DMS53 treated with DMSO at 0.1 percent for 48 hours (cell line): ENCODE measurements around the gene SLC30A10.
"Not testable (repeated sequence)": the region's sequence is repeated elsewhere in the genome, so short reads cannot be mapped to it uniquely, and the experiment has no call there.

ENCODE experiments used
- DNase-seq: peaks from one replicate; lab custom pipeline; 2025; ENCODE audit not compliant: unreplicated experiment; lab: John Stamatoyannopoulos, UW

Gene SLC30A10

DNA sequence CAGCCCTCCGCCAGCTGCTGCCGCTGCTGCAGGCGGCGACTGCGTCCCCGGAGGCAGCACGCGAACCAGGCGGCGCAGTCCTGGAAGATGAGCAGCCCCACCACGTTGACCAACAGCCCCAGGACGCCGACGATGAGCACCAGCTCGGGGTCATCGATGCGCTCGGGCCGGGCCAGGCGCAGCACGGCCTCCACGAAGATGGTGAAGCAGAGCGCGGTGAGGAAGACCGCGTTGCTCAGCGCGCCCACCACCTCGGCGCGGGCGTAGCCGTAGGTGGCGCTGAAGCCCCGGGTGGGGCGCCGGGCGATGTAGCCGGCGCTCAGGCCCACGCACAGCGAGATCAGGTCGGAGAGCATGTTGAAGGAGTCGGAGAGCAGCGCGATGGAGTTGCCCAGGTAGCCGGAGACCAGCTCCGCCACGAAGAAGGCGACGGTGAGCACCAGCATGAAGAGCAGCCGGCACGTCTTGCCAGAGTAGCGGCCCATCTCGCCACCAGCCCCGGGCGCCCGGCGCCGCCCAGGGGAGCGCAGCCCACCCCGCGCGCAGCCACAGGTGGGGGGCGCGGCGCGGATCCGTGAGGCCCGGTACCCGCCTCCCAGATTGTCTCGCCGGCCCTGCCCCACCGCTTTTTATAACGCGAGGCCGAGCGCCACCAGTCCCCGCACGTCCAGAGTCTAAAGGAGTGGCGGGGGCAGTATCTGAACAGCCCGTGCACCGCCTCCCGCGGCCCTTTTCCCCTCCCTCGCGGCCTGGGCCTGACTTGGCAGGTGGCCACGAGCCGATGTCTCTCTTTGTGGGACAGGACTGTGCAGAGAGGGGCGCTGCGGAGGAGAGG is at the start of gene SLC30A10:
Gene SLC30A10 (minus strand): TSS at position 602 of the 835 bp plus-strand sequence. CDS start 117 bp downstream, at position 485.
- peak; percentile 51 for DNase-seq

GRCh38 chr1:219973213-219973612 is 44.9 kb upstream of the SLC30A10 start:
- no peak for DNase-seq

DNA sequence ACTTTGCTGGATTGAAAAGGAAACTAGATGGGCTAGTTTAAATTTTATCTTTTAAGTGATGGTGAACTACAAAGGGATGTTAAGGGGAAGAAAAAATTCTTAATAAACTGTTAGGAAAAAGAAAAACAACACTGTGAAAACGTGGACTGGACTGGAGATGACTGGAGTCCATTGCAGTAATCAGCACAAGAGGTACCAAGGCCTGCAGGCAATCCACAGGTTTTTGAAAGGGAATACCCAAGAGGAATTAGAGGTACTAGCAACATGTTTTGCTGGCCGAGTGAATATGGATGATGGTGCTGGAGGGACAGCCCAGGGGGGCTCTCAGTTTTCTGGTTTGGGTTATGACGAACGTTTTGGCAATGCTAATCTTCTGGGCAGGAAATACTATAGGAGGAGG is 39.0 kb upstream of the SLC30A10 start:
- no peak for DNase-seq

GRCh38 chr1:219966071-219966349 is 37.7 kb upstream of the SLC30A10 start:
- no peak for DNase-seq

DNA sequence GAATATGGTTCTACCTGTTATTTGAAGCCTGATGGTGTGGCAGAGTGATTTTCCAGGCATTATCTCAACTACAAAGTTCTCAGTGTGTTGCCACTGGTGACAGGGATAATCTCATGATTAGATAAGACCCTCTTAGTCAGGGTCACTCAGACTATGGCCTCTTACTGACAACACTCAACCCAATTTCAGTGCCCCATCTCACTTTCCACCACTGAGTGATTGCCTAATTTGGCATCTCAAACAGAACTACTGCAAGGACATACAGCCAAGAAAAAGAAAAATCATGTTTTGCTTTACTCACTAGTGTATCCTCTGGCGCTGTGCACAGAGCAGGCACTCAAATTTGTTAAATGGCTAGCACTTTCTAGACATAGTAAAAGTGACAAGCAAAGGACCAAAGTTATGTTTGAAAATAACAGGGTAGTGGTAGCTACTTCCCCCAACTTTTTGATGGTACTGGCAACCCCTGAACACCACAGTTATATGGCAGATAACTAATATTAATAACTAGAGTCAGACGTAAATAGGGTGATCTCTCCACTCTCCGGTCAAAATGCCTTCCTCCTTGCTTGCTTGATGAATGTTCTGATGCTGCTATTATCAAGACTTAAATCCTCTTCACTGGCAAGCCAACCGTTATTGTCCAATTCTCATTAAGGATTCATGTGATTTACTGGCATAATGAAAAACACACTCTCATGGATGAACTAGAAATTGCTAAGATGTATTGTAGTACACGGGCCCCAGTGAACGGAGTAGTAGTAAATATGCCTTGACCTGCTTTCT is 37.1 kb upstream of the SLC30A10 start:
- DNase-seq = no peak

DNA sequence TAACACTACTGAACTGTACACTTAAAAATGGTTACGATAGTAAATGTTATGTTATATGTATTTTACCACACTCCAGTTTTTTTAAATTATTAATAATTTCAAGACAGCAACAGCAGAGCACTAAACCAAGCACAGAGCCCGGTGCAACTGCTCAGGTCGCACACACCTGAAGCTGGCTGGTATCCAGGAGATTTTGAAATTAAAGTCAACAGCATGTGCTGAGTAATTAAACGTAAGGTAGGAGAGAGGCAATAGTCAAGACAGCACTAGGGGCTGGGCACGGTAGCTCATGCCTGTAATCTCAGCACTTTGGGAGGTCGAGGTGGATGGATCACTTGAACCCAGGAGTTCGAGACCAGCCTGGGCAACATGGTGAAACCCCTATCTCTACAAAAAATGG is 35.1 kb upstream of the SLC30A10 start:
- no peak for DNase-seq

DNA sequence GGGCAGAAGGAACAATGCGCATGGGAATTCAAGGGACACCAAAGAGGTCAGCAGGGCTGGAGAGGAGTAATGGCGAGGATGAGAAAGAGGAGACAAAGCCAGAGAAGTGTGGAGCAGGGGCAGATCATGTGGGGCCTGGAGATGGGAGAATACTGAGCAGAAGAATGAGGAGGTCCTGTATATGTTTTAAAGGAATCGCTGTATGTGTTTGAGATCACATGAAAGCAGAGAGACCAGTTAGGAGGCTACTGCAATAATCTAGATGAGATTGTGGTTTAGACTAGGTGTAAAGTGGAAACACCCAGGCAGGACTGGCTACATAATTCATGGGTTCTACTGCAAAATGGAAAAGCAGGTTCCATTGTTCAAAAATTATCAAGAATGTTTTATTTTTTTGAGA is 33.3 kb upstream of the SLC30A10 start:
- no peak for DNase-seq

GRCh38 chr1:219959540-219960203 is 31.3 kb upstream of the SLC30A10 start:
- DNase-seq = no peak

DNA sequence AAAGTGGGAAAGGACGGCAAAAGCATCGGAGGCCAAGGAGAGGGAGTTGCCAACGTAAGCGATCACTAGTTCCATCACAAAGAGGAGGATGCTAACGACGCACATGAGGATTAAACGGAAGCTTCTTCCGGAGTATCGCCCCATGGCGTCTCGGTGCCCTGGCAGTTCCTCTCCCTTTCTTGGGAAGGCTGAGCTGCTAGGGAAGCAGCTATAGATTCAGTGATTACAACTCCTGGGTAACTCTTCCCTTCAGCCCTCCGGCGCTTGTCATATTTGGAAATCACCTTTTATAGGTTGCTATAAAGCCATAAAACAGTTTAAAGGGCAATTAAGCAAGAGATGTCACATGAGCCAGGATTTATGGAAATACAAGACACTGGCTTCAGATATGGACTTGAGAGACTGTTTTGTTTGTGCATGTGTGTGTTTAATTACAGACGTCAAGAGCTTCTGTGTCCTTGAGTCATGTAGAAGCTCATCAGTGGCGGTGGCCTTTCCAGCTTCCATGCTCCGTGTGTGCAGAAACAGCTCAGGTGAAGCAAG is 30.6 kb upstream of the SLC30A10 start:
- no peak for DNase-seq

DNA sequence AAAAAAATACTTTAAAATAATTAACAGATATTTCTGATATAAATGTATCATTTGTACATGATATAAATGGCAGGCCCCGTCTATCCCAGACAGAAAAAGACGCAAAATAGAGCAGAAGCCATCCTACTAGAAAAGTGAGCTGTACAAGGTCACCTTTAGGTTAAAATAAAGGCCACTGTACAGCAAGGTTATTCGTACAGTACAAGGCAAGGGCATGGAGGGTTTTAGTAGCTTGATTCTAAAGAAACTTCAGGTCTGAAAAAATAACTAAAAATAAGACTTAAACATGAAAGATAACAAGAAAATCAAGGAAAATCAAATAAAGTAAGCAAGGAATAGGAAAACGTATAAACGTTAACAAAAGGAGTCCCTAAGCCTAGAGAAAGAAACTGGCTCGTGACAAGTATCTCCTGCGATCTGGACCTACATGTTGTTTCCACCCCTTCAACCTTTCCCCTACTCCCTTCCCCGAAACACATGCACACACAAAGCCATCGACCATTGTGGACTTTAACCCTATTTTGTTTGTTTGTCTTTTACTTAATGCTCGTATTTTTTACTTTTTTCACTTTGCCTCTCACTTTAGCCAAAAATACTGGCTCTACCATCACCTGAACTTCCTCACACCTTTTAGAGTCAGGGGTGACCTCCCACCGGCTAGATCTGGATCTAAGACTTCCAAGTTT is 26.5 kb upstream of the SLC30A10 start:
- DNase-seq = no peak

GRCh38 chr1:219954052-219954451 is 25.7 kb upstream of the SLC30A10 start:
- DNase-seq = no peak

- DNase-seq = no peak
Measured at GRCh38 chr1:219952361-219952760, 24.0 kb upstream of the SLC30A10 start.

- DNase-seq = not testable (repeated sequence)
Measured at GRCh38 chr1:219949227-219949626, 20.9 kb upstream of the SLC30A10 start.

GRCh38 chr1:219948766-219949165 is 20.4 kb upstream of the SLC30A10 start:
- not testable (repeated sequence) for DNase-seq

DNA sequence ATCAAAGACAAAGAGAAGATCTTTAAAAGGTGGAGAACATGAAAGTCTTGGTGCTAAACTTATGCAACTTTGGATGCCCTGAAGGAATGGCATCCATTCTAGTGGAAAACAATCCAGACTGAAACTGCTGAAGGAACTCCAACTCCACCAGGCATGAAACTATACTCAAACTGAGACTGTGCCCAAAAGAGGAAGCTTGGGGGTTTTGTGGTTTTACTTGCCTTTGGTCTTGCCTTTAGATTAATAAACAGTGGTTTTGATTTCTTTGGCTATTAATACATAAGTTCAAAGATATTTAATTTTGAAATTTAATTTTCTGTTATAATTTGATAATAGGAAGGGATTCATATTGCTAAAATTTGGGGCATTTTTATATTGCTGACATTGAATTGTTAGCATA is 17.4 kb upstream of the SLC30A10 start:
- no peak for DNase-seq

DNA sequence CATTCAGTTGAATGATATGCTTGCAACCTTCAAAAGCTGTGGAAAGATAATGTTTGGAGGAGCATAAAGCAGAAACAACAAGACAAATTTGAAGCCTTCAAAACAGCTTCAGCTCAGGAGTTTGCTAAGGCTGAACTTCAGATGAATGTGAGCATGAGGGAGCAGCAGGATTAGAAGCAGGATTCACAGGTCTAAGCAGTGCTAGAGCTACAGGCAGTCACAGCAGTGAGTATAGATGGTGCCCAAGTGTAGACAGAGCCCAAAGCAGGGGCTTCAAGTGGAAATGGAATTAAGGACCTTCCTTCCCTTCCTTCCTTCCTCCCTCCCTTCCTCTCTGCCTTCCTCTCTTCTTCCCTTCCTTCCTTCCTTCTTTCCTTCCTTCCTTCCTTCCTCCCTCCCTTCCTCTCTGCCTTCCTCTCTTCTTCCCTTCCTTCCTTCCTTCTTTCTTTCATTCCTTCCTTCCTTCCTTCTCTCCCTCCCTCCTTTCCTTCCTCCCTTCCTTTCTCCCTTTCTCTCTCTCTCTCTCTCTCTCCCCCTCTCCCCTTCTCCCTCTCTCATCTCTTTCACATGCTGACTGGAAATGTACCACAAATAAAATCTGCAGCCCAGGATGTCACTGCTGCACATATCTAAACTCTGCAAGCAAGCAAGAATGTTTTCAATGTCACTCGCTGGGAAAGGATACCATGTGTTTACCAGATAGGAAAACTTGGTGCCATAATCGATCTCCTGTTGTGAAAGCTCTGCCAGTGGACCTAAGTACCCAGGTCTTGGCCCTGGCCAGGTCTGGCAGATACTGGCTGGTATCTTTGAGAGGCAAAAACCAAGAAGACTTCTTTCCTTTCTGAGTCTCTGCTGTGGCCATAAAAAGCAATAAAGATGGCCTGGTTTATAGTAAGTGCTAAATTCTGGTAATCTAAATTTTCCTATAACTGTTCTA is 13.1 kb upstream of the SLC30A10 start:
- DNase-seq = no peak

DNA sequence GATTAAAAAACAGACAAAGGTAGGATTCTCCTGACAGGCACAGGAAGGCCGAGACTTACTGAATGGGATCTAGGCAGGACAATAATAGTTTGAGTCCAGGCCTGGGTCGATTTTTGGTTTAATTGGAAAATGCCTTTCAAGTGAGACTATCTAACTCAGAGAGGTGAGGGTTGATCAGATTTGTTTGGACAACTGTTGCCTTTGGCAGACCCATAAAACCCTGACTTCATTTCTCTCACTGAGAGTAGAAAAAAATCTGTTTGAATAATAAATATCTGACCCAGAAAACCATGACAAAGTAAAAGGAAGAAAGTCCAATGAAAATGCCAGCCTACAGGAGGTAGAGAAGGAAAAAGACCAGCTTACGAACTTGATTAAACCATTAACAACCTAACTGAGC is 12.3 kb upstream of the SLC30A10 start:
- no peak for DNase-seq

GRCh38 chr1:219938706-219939105 is 10.3 kb upstream of the SLC30A10 start:
- DNase-seq = peak; percentile 46

DNA sequence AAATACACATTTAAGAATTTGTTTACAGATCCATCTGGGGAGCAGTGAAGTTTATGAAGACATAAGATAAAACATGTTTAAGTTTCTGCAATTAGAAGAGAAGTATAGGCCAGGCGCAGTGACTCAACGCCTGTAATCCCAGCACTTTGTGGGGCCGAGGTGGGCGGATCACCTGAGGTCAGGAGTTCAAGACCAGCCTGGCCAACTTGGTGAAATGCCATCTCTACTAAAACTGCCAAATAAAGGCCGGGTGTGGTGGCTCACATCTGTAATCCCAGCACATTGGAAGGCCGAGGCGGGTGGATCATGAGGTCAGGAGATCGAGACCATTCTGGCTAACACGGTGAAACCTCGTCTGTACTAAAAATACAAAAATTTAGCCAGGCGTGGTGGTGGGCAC is 5.4 kb upstream of the SLC30A10 start:
- DNase-seq = not testable (repeated sequence)

GRCh38 chr1:219931033-219931432 is 2.7 kb upstream of the SLC30A10 start:
- no peak for DNase-seq
